Measurements from ENCODE around the gene QSOX2.

DNA sequence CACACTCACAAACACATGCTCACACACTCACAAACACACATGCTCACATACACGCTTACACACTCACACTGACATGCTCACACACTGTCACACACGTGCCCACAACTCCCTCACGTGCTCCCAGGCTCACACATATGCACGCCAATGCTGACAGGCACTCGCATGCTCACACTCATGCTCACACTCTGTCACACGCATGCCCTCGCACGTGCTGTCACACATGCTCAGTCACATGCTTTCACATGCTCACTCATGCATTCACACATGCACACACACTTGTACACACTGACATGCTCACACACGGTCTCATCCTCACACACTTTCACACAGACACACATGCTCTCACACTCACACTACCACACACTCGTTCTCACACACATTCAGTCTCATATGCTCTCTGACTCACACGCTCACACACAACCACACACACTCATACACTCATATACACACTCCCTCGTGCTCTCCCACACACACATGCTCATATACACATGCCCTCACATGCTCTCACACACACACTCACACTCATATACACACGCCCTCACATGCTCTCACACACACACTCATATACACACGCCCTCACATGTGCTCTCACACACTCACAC, 48.0 kb upstream of the QSOX2 start:
- TF ChIP-seq, protein P1, sequence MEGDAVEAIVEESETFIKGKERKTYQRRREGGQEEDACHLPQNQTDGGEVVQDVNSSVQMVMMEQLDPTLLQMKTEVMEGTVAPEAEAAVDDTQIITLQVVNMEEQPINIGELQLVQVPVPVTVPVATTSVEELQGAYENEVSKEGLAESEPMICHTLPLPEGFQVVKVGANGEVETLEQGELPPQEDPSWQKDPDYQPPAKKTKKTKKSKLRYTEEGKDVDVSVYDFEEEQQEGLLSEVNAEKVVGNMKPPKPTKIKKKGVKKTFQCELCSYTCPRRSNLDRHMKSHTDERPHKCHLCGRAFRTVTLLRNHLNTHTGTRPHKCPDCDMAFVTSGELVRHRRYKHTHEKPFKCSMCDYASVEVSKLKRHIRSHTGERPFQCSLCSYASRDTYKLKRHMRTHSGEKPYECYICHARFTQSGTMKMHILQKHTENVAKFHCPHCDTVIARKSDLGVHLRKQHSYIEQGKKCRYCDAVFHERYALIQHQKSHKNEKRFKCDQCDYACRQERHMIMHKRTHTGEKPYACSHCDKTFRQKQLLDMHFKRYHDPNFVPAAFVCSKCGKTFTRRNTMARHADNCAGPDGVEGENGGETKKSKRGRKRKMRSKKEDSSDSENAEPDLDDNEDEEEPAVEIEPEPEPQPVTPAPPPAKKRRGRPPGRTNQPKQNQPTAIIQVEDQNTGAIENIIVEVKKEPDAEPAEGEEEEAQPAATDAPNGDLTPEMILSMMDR (IDR thresholded peaks at IDR 0.05; ENCODE audit: low read length) = no peak
- TF ChIP-seq EZH2 (IDR thresholded peaks at IDR 0.05; ENCODE audit: borderline replicate concordance, low read length) = no peak
